Kidney epithelial cell (primary cell): Measurements from ENCODE around the gene NAV2. TPM values are rescaled to one million over a fixed set of nuclear protein-coding genes. Genes with fewer than 3 reads are reported as not detected.
A peak's percentile ranks its signal among the peaks of the same experiment; 100 is the strongest.
"Not testable (repeated sequence)": the region's sequence is repeated elsewhere in the genome, so short reads cannot be mapped to it uniquely, and the experiment has no call there.

Experiments
- DNase-seq: peaks from one replicate; pipeline ENCODE4 v3.0.0-alpha.2; 2010; ENCODE audit warnings: low read depth
- H3K27me3 ChIP-seq: 2 replicates; pipeline ENCODE4 v1.6.0; 2011; ENCODE audit warnings: low read length; ENCODE audit not compliant: control insufficient read depth, insufficient read depth
- H3K36me3 ChIP-seq: 2 replicates; pipeline ENCODE4 v1.5.1; 2011; ENCODE audit warnings: low read length; ENCODE audit not compliant: control insufficient read depth, insufficient read depth
- H3K4me3 ChIP-seq: 2 replicates; pipeline ENCODE4 v1.5.1; 2011; ENCODE audit warnings: low read depth, mild to moderate bottlenecking, control low read depth, low read length
- CTCF ChIP-seq: IDR thresholded peaks from 2 replicates; pipeline ENCODE4 v1.5.1; 2011; ENCODE audit warnings: mild to moderate bottlenecking, moderate library complexity, low read length, control low read depth, inconsistent platforms; ENCODE audit not compliant: insufficient read depth, poor library complexity, severe bottlenecking
- total RNA-seq: library from RNA; depleted of rRNA; stranded (reverse); fragments of >200 nt; gene quantifications from 2 replicates; pipeline ENCODE4 v1.2.3, GENCODE V29; 2015

The NAV2 gene
- total RNA-seq, 1 donor from 2014 or later, result 41.5 TPM

GRCh38 chr11:19889531-19889930 is 176.9 kb downstream of the NAV2 start:
- peak; percentile 31 for DNase-seq
- Histone ChIP-seq H3K36me3 (peaks cover 1% of the 10 kb centered on the region), H3K4me3 (no peak overlapping the region), H3K27me3 (no peaks in the 10 kb centered on the region)
- no peak for TF ChIP-seq CTCF

DNA sequence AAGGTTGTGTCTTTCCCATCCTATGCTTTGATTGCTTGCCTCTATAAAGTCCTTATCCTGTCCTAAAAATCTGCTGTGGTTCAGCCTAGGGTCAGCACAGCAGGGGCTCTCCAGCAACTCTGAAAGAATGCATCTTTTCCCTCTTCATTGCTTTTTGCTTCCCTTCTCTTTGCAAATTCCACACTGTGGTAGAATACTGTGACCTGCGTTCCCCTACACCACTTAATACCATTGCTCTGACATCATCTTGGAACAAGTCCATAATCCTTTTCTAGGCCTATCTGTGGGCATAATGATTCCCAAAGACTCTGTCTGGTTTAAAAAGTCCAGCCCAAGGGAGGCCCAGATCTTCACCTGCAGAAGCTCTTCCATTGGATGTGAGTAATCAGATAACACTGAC is 177.7 kb downstream of the NAV2 start:
- Histone ChIP-seq H3K27me3 (no peaks in the 10 kb centered on the region), H3K4me3 (no peak overlapping the region), H3K36me3 (peaks cover 1% of the 10 kb centered on the region)
- no peak for TF ChIP-seq CTCF
- peak; percentile 73 for DNase-seq

DNA sequence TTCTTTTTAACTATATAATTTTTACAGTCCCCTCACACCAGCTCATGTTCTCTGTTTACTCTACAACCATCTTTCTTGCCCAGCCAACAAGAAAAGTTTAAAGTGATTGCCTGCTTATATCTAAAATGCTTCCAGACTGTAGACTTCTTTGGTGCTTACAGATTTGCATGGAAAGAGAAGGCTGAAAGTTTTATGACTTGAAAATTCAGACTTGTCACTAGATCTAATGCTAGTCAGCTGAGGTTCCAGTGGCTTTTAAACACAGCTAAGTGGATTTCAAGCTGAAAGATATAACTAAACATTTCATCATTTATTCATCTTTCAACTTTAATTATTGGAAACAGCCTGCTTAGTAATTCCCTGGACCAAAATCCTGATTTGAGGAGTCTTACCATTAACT is 178.4 kb downstream of the NAV2 start:
- Histone ChIP-seq H3K27me3 (no peaks in the 10 kb centered on the region), H3K36me3 (peaks cover 1% of the 10 kb centered on the region), H3K4me3 (no peak overlapping the region)
- no peak for DNase-seq
- TF ChIP-seq CTCF, result no peak

DNA sequence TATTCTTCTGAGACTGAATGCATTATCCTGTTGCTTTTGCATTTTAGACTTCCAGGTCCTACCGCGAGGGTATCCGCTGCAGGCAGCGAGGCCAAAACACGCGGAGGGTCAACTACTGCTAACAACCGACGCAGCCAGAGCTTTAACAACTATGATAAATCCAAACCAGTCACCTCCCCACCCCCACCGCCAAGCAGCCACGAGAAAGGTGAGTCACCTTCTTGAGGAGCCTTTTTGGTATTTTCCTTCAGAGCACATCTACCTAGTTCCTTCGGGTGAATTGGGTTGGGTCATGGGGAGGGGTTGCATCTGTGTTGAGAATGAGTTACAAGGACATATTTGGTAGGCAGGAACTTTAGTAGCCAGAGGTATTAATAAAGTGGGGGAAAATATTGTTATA is 179.8 kb downstream of the NAV2 start:
- DNase-seq, result no peak
- TF ChIP-seq CTCF, result no peak
- Histone ChIP-seq H3K36me3 (peaks cover 1% of the 10 kb centered on the region), H3K27me3 (no peaks in the 10 kb centered on the region), H3K4me3 (no peak overlapping the region)

GRCh38 chr11:19892876-19893275 is 180.2 kb downstream of the NAV2 start:
- no peak for TF ChIP-seq CTCF
- Histone ChIP-seq H3K27me3 (no peaks in the 10 kb centered on the region), H3K36me3 (peaks cover 1% of the 10 kb centered on the region), H3K4me3 (no peak overlapping the region)
- no peak for DNase-seq

GRCh38 chr11:19894404-19894803 is 181.8 kb downstream of the NAV2 start:
- DNase-seq, result no peak
- no peaks in the 10 kb centered on the region for H3K36me3 ChIP-seq
- H3K4me3 ChIP-seq, result no peak overlapping the region
- no peaks in the 10 kb centered on the region for H3K27me3 ChIP-seq
- TF ChIP-seq CTCF, result no peak

GRCh38 chr11:19895037-19895436 is 182.4 kb downstream of the NAV2 start:
- not testable (repeated sequence) for H3K4me3 ChIP-seq, DNase-seq, H3K36me3 ChIP-seq, H3K27me3 ChIP-seq
